Caco-2 (cell line): ENCODE measurements around the gene ZNF358. TPM values are rescaled to one million over a fixed set of nuclear protein-coding genes. Genes with fewer than 3 reads are reported as not detected.

ENCODE experiments used
- BruUV-seq: library from RNA; stranded (reverse); fragments of 400-500 nt; replicated peaks from 2 replicates; lab custom pipeline; 2021; lab: Mats Ljungman, UMichigan
- CTCF ChIA-PET: fragments of 300-600 bp; sonication (Branson Sonifier 250); formaldehyde crosslinking; loops from one replicate; lab custom pipeline; 2022; ENCODE audit warnings: antibody characterized with exemption; lab: Charles Lee
- POLR2A ChIA-PET: fragments of 300-600 bp; sonication (Branson Sonifier 250); formaldehyde crosslinking; loops from one replicate; lab custom pipeline; 2022; ENCODE audit warnings: antibody characterized with exemption; lab: Charles Lee
- DNase-seq, 2 experiments: peaks; one replicate each; pipeline versions ENCODE4 v3.0.0 to v3.0.0-alpha.2; 2020 to 2022
- H3K27me3 ChIP-seq: replicated peaks from 2 replicates; pipeline ENCODE4 v1.6.0; 2011; ENCODE audit warnings: low read length; ENCODE audit not compliant: control insufficient read depth, insufficient read depth
- H3K36me3 ChIP-seq: 2 replicates; pipeline ENCODE4 v1.5.1; 2011; ENCODE audit warnings: low read length; ENCODE audit not compliant: control insufficient read depth, insufficient read depth
- H3K4me1 ChIP-seq: fragments of 250-450 bp; sonication (Bioruptor Pico); 2 replicates; pipeline ENCODE4 v1.5.1; 2020; ENCODE audit warnings: mild to moderate bottlenecking
- H3K4me3 ChIP-seq: 2 replicates; pipeline ENCODE4 v1.5.1; 2011; ENCODE audit warnings: low read depth, mild to moderate bottlenecking, control low read depth, low read length
- H3K9me3 ChIP-seq: fragments of 250-450 bp; sonication (Bioruptor Pico); 2 replicates; pipeline ENCODE4 v1.5.1; 2020; ENCODE audit warnings: mild to moderate bottlenecking, moderate library complexity
- H3K27ac Mint-ChIP-seq: one replicate; pipeline ENCODE4 v1.8.0; 2022; ENCODE audit warnings: mixed read lengths; ENCODE audit not compliant: unreplicated experiment
- H3K27me3 Mint-ChIP-seq: one replicate; pipeline ENCODE4 v1.8.0; 2022; ENCODE audit warnings: mixed read lengths; ENCODE audit not compliant: insufficient read depth, unreplicated experiment
- H3K36me3 Mint-ChIP-seq: one replicate; pipeline ENCODE4 v1.8.0; 2022; ENCODE audit warnings: mild to moderate bottlenecking, mixed read lengths; ENCODE audit not compliant: insufficient read depth, unreplicated experiment
- H3K4me1 Mint-ChIP-seq: one replicate; pipeline ENCODE4 v1.8.0; 2022; ENCODE audit warnings: low read depth, mixed read lengths; ENCODE audit not compliant: unreplicated experiment
- H3K4me3 Mint-ChIP-seq: one replicate; pipeline ENCODE4 v1.8.0; 2022; ENCODE audit warnings: mild to moderate bottlenecking, moderate library complexity, mixed read lengths; ENCODE audit not compliant: unreplicated experiment
- H3K9me3 Mint-ChIP-seq: one replicate; pipeline ENCODE4 v1.8.0; 2022; ENCODE audit warnings: mixed read lengths; ENCODE audit not compliant: unreplicated experiment
- CTCF ChIP-seq, 2 experiments: fragments of 200-600 bp in 1 of 2; IDR thresholded peaks; 1 replicate in 1 of 2; 2 replicates in 1 of 2; pipeline versions ENCODE4 v1.5.1 to v1.8.0; 2011 to 2022; ENCODE audit warnings: antibody characterized with exemption in 1 of 2, control low read depth in 1 of 2, inconsistent platforms in 1 of 2, low read depth in 1 of 2, low read length in 1 of 2, mild to moderate bottlenecking in 1 of 2, moderate library complexity in 1 of 2; ENCODE audit not compliant: insufficient read depth in 1 of 2, severe bottlenecking in 1 of 2, unreplicated experiment in 1 of 2
- intact Hi-C: fragments of 100-400 bp; cut with micrococcal nuclease; formaldehyde crosslinking; loops from one replicate; pipeline ENCODE4 v1.10.0; 2022; ENCODE audit not compliant: unreplicated experiment
- total RNA-seq: library from RNA; stranded (reverse); gene quantifications from 2 replicates; pipeline ENCODE4 v1.2.3, GENCODE V29; 2022

ZNF358 gene
- total RNA-seq, 1 experiment from 2014 or later: 29.4 TPM

- Mint-ChIP-seq H3K27me3 (no peaks in the 10 kb centered on the region), H3K27ac (no peak overlapping the region), H3K36me3 (peaks cover 10% of the 10 kb centered on the region), H3K4me3 (no peak overlapping the region), H3K9me3 (no peaks in the 10 kb centered on the region), H3K4me1 (no peaks in the 10 kb centered on the region)
- Histone ChIP-seq H3K27me3 (no peaks in the 10 kb centered on the region), H3K4me1 (no peaks in the 10 kb centered on the region), H3K9me3 (no peaks in the 10 kb centered on the region), H3K4me3 (no peak overlapping the region), H3K36me3 (no peaks in the 10 kb centered on the region)
- ChIA-PET CTCF (interaction anchor here (0.7 kb wide), 1 partner anchor 10 kb away, joined by 3 read pairs; no protein-coding TSS in a partner anchor), POLR2A (interaction anchor here (0.8 kb wide), 1 partner anchor 17 kb away, joined by 9 read pairs; no protein-coding TSS in a partner anchor)
- BruUV-seq: no TSS peak
- intact Hi-C loops: no loop called here
- no peak for DNase-seq
- TF ChIP-seq CTCF (IDR thresholded peaks at IDR 0.05; ENCODE audit: insufficient read depth in 1 of 2, low read depth in 1 of 2, low read length in 1 of 2, severe bottlenecking in 1 of 2, unreplicated experiment in 1 of 2): no peak
Measured at GRCh38 chr19:7505288-7505681, 10.6 kb upstream of the ZNF358 start.

GRCh38 chr19:7505682-7506384 is 10.1 kb upstream of the ZNF358 start:
- H3K4me1 Mint-ChIP-seq: no peaks in the 10 kb centered on the region
- no peak for TF ChIP-seq CTCF (IDR thresholded peaks at IDR 0.05; ENCODE audit: insufficient read depth in 1 of 2, low read depth in 1 of 2, low read length in 1 of 2, severe bottlenecking in 1 of 2, unreplicated experiment in 1 of 2)
- H3K4me1 ChIP-seq: no peaks in the 10 kb centered on the region
- H3K9me3 ChIP-seq: no peaks in the 10 kb centered on the region
- no peaks in the 10 kb centered on the region for H3K27me3 ChIP-seq
- CTCF ChIA-PET: interaction anchor here (0.6 to 0.7 kb wide), 2 partner anchors 11 to 249 kb away, joined by 3 read pairs; no protein-coding TSS in a partner anchor
- no peaks in the 10 kb centered on the region for H3K9me3 Mint-ChIP-seq
- no TSS peak for BruUV-seq
- peak overlapping the region; percentile 54 for H3K4me3 Mint-ChIP-seq
- H3K27ac Mint-ChIP-seq: no peak overlapping the region
- intact Hi-C loops: no loop called here
- peak in 1 of 2 experiments; percentile 32 for DNase-seq
- POLR2A ChIA-PET: interaction anchor here (0.6 to 0.8 kb wide), 3 partner anchors 10 to 17 kb away, joined by 3 to 9 read pairs (median 3); partner anchors contain the start of gene ZNF358
- no peaks in the 10 kb centered on the region for H3K36me3 ChIP-seq
- H3K4me3 ChIP-seq: peak overlapping the region; percentile 2; the same call in 1 of the 2 replicates
- H3K27me3 Mint-ChIP-seq: no peaks in the 10 kb centered on the region
- H3K36me3 Mint-ChIP-seq: peaks cover 10% of the 10 kb centered on the region

GRCh38 chr19:7506385-7507328 is 9.2 kb upstream of the ZNF358 start:
- Histone ChIP-seq H3K27me3 (no peaks in the 10 kb centered on the region), H3K9me3 (no peaks in the 10 kb centered on the region), H3K36me3 (no peaks in the 10 kb centered on the region), H3K4me1 (no peaks in the 10 kb centered on the region), H3K4me3 (no peak overlapping the region)
- no peak for TF ChIP-seq CTCF (IDR thresholded peaks at IDR 0.05; ENCODE audit: insufficient read depth in 1 of 2, low read depth in 1 of 2, low read length in 1 of 2, severe bottlenecking in 1 of 2, unreplicated experiment in 1 of 2)
- intact Hi-C loops: no loop called here
- BruUV-seq: no TSS peak
- DNase-seq: peak; percentile 63 to 87
- CTCF ChIA-PET: interaction anchor here (0.6 kb wide), 1 partner anchor 249 kb away, joined by 3 read pairs; no protein-coding TSS in a partner anchor
- Mint-ChIP-seq H3K4me3 (peak overlapping the region; percentile 54), H3K36me3 (peaks cover 10% of the 10 kb centered on the region), H3K9me3 (no peaks in the 10 kb centered on the region), H3K27me3 (no peaks in the 10 kb centered on the region), H3K27ac (no peak overlapping the region), H3K4me1 (no peaks in the 10 kb centered on the region)
- POLR2A ChIA-PET: interaction anchor here (0.6 to 0.7 kb wide), 3 partner anchors 10 to 17 kb away, joined by 3 read pairs; partner anchors contain the start of gene ZNF358
